WTC11 (cell line): ENCODE data around the gene PDS5A.

ENCODE experiments used
- ATF6 ChIP-seq: sonication (generic); formaldehyde crosslinking; IDR thresholded peaks from 2 replicates; pipeline ENCODE4 v1.8.1; 2023; ENCODE audit warnings: mild to moderate bottlenecking, missing genetic modification reagents
- CTCF ChIP-seq: fragments of 200-600 bp; IDR thresholded peaks from 2 replicates; pipeline ENCODE4 v1.8.0; 2022; ENCODE audit warnings: antibody characterized with exemption
- SMAD3 ChIP-seq: sonication (generic); formaldehyde crosslinking; IDR thresholded peaks from 2 replicates; pipeline ENCODE4 v1.8.0; 2022; ENCODE audit warnings: missing genetic modification reagents, mild to moderate bottlenecking, borderline replicate concordance
- SP1 ChIP-seq: sonication (generic); formaldehyde crosslinking; conservative IDR thresholded peaks from 2 replicates; pipeline ENCODE4 v1.8.1; 2022; ENCODE audit warnings: missing genetic modification reagents

- TF ChIP-seq SP1 (CRISPR knock-in tag) (no peak), CTCF (no peak), SMAD3 (CRISPR knock-in tag) (no peak), ATF6 (CRISPR knock-in tag) (no peak)
Measured at GRCh38 chr4:39850727-39851126, 127.0 kb downstream of the PDS5A start.
